Uterus (tissue), 2 donors: ENCODE measurements around the gene ZNF584.

ENCODE experiments used
- CTCF ChIP-seq, 4 experiments: fragments of 200-600 bp in 2 of 4; fragments of 450-650 bp in 2 of 4; sonication (generic) in 2 of 4; IDR thresholded peaks; one replicate each; pipeline ENCODE4 v1.5.1; 2016 to 2019; ENCODE audit warnings: antibody characterized with exemption in 4 of 4, mild to moderate bottlenecking in 2 of 4, moderate library complexity in 1 of 4
- POLR2A ChIP-seq, 2 donors: fragments of 450-650 bp; IDR thresholded peaks; one replicate each; pipeline ENCODE4 v1.6.1; 2016; ENCODE audit warnings: antibody characterized with exemption in 2 of 2, mild to moderate bottlenecking in 1 of 2, moderate library complexity in 1 of 2

GRCh38 chr19:58428617-58429016, 20.2 kb downstream of the ZNF584 start:
- no peak for TF ChIP-seq CTCF (IDR thresholded peaks at IDR 0.05)
- no peak for TF ChIP-seq POLR2A (IDR thresholded peaks at IDR 0.05)
